Skeletal muscle tissue (tissue), 4 donors: ENCODE measurements around the gene SECISBP2. TPM values are rescaled to one million over a fixed set of nuclear protein-coding genes. Genes with fewer than 3 reads are reported as not detected.

ENCODE experiments used
- H3K27ac ChIP-seq: one replicate; pipeline ENCODE4 v1.7.0; 2013; ENCODE audit warnings: mild to moderate bottlenecking, low read depth, low read length, inconsistent platforms
- H3K27me3 ChIP-seq, 3 donors: one replicate each; pipeline ENCODE4 v1.7.0; 2013; ENCODE audit warnings: low read length in 3 of 3; ENCODE audit not compliant: control insufficient read depth in 3 of 3, insufficient read depth in 3 of 3
- H3K36me3 ChIP-seq, 3 donors: one replicate each; pipeline ENCODE4 v1.7.0; 2013; ENCODE audit warnings: low read length in 3 of 3; ENCODE audit not compliant: control insufficient read depth in 3 of 3, insufficient read depth in 3 of 3
- H3K4me1 ChIP-seq, 3 donors: one replicate each; pipeline ENCODE4 v1.7.0; 2013; ENCODE audit warnings: low read length in 3 of 3, mild to moderate bottlenecking in 3 of 3; ENCODE audit not compliant: control insufficient read depth in 3 of 3, insufficient read depth in 3 of 3
- H3K4me3 ChIP-seq, 3 donors: one replicate each; pipeline ENCODE4 v1.7.0; 2013; ENCODE audit warnings: low read length in 3 of 3
- H3K9ac ChIP-seq, 3 donors: one replicate each; pipeline ENCODE4 v1.7.0; 2013; ENCODE audit warnings: low read length in 3 of 3, mild to moderate bottlenecking in 3 of 3, moderate library complexity in 2 of 3, low read depth in 1 of 3
- H3K9me3 ChIP-seq, 3 donors: one replicate each; pipeline ENCODE4 v1.7.0; 2013; ENCODE audit warnings: low read length in 3 of 3; ENCODE audit not compliant: control insufficient read depth in 3 of 3
- total RNA-seq: library from RNA; depleted of rRNA; stranded (reverse); fragments of >200 nt; gene quantifications from one replicate; pipeline ENCODE4 v1.2.3, GENCODE V29; 2014
- donor health status: Osteomylitis.

Gene SECISBP2
- total RNA-seq, 1 donor from 2014 or later: 42.8 TPM

- Histone ChIP-seq H3K27ac (no peak overlapping the region), H3K36me3 (peaks cover 42 to 44% (median 44%) of the 10 kb centered on the region in 3 donors), H3K9me3 (no peaks in the 10 kb centered on the region), H3K9ac (no peak overlapping the region), H3K4me1 (peaks cover 18 to 39% (median 30%) of the 10 kb centered on the region in 3 donors), H3K27me3 (no peaks in the 10 kb centered on the region), H3K4me3 (no peak overlapping the region)
These were observed 43.7 kb downstream of the SECISBP2 start for GRCh38 chr9:89361816-89362646.

- H3K9ac ChIP-seq: no peak overlapping the region
- H3K27me3 ChIP-seq: no peaks in the 10 kb centered on the region
- no peaks in the 10 kb centered on the region for H3K9me3 ChIP-seq
- H3K36me3 ChIP-seq: peaks cover 34 to 37% (median 36%) of the 10 kb centered on the region in 3 donors
- H3K4me3 ChIP-seq: no peak overlapping the region
- peaks cover 18 to 38% (median 29%) of the 10 kb centered on the region in 3 donors for H3K4me1 ChIP-seq
- no peak overlapping the region for H3K27ac ChIP-seq
These were observed 44.5 kb downstream of the SECISBP2 start for GRCh38 chr9:89362647-89363310.

GRCh38 chr9:89363311-89363670 is 45.0 kb downstream of the SECISBP2 start:
- peaks cover 14 to 33% (median 24%) of the 10 kb centered on the region in 3 donors for H3K4me1 ChIP-seq
- H3K4me3 ChIP-seq: no peak overlapping the region
- H3K27me3 ChIP-seq: no peaks in the 10 kb centered on the region
- H3K27ac ChIP-seq: no peak overlapping the region
- H3K9ac ChIP-seq: no peak overlapping the region
- peaks cover 29 to 33% (median 32%) of the 10 kb centered on the region in 3 donors for H3K36me3 ChIP-seq
- H3K9me3 ChIP-seq: no peaks in the 10 kb centered on the region

- no peak overlapping the region for H3K27ac ChIP-seq
- H3K9me3 ChIP-seq: no peaks in the 10 kb centered on the region
- peaks cover 7 to 25% (median 17%) of the 10 kb centered on the region in 3 donors for H3K4me1 ChIP-seq
- no peaks in the 10 kb centered on the region for H3K27me3 ChIP-seq
- no peak overlapping the region for H3K4me3 ChIP-seq
- no peak overlapping the region for H3K9ac ChIP-seq
- peaks cover 27 to 30% (median 27%) of the 10 kb centered on the region in 3 donors for H3K36me3 ChIP-seq
These were observed 45.8 kb downstream of the SECISBP2 start for GRCh38 chr9:89363921-89364665.

- Histone ChIP-seq H3K27me3 (no peaks in the 10 kb centered on the region), H3K4me1 (peaks cover 3 to 19% (median 11%) of the 10 kb centered on the region in 3 donors), H3K36me3 (peaks cover 26 to 27% (median 27%) of the 10 kb centered on the region in 3 donors), H3K27ac (no peak overlapping the region), H3K4me3 (no peak overlapping the region), H3K9me3 (no peaks in the 10 kb centered on the region), H3K9ac (no peak overlapping the region)
These were observed 46.6 kb downstream of the SECISBP2 start for GRCh38 chr9:89364666-89365531.

GRCh38 chr9:89365532-89365912 is 47.2 kb downstream of the SECISBP2 start:
- no peak overlapping the region for H3K27ac ChIP-seq
- H3K9ac ChIP-seq: no peak overlapping the region
- H3K9me3 ChIP-seq: no peaks in the 10 kb centered on the region
- no peak overlapping the region for H3K4me3 ChIP-seq
- H3K27me3 ChIP-seq: no peaks in the 10 kb centered on the region
- H3K36me3 ChIP-seq: peaks cover 21 to 29% (median 29%) of the 10 kb centered on the region in 3 donors
- H3K4me1 ChIP-seq: peaks cover 0 to 13% (median 4%) of the 10 kb centered on the region in 3 donors

- H3K4me1 ChIP-seq: peaks cover 0 to 5% (median 0%) of the 10 kb centered on the region in 3 donors
- H3K27ac ChIP-seq: no peak overlapping the region
- no peak overlapping the region for H3K4me3 ChIP-seq
- no peaks in the 10 kb centered on the region for H3K27me3 ChIP-seq
- H3K9ac ChIP-seq: no peak overlapping the region
- H3K36me3 ChIP-seq: peaks cover 10 to 22% (median 17%) of the 10 kb centered on the region in 3 donors
- no peaks in the 10 kb centered on the region for H3K9me3 ChIP-seq
These were observed 48.4 kb downstream of the SECISBP2 start for GRCh38 chr9:89366711-89367110.

GRCh38 chr9:89367281-89367680 is 49.0 kb downstream of the SECISBP2 start:
- Histone ChIP-seq H3K4me1 (no peaks in the 10 kb centered on the region), H3K36me3 (peaks cover 4 to 16% (median 11%) of the 10 kb centered on the region in 3 donors), H3K4me3 (no peak overlapping the region), H3K9me3 (no peaks in the 10 kb centered on the region), H3K27ac (no peak overlapping the region), H3K9ac (no peak overlapping the region), H3K27me3 (no peaks in the 10 kb centered on the region)

GRCh38 chr9:89367726-89368437 is 49.6 kb downstream of the SECISBP2 start:
- Histone ChIP-seq H3K27ac (no peak overlapping the region), H3K27me3 (no peaks in the 10 kb centered on the region), H3K36me3 (peaks cover 0 to 10% (median 6%) of the 10 kb centered on the region in 3 donors), H3K9ac (no peak overlapping the region), H3K4me3 (no peak overlapping the region), H3K9me3 (no peaks in the 10 kb centered on the region), H3K4me1 (no peaks in the 10 kb centered on the region)
